HepG2 (cell line): ENCODE measurements around the gene RCCD1. TPM values are rescaled to one million over a fixed set of nuclear protein-coding genes. Genes with fewer than 3 reads are reported as not detected.
A peak's percentile ranks its signal among the peaks of the same experiment; 100 is the strongest.

Experiments used
- ARNTL ChIP-seq: sonication (generic); formaldehyde crosslinking; IDR thresholded peaks from 2 replicates; pipeline ENCODE4 v1.4.0; 2020; ENCODE audit warnings: mild to moderate bottlenecking, missing genetic modification reagents
- HNRNPLL ChIP-seq: fragments of 200-400 bp; formaldehyde crosslinking; IDR thresholded peaks from 2 replicates; pipeline ENCODE4 v1.6.1; 2017; ENCODE audit warnings: mild to moderate bottlenecking, low read depth, low read length; ENCODE audit not compliant: poor library complexity, severe bottlenecking
- KDM4B ChIP-seq: sonication (generic); formaldehyde crosslinking; IDR thresholded peaks from 2 replicates; pipeline ENCODE4 v1.4.0; 2020; ENCODE audit warnings: missing genetic modification reagents
- MBD4 ChIP-seq: IDR thresholded peaks from 2 replicates; pipeline ENCODE4 v1.6.1; 2012; ENCODE audit warnings: low read length, inconsistent platforms, borderline replicate concordance
- TEAD2 ChIP-seq: sonication (generic); formaldehyde crosslinking; IDR thresholded peaks from 2 replicates; pipeline ENCODE4 v1.9.0; 2021; ENCODE audit warnings: missing genetic modification reagents
- YEATS2 ChIP-seq: sonication (generic); formaldehyde crosslinking; IDR thresholded peaks from 2 replicates; pipeline ENCODE4 v1.4.0; 2020; ENCODE audit warnings: missing genetic modification reagents, borderline replicate concordance
- ZNF205 ChIP-seq: IDR thresholded peaks from 2 replicates; pipeline ENCODE4 v1.6.1; 2018; ENCODE audit warnings: missing biosample characterization, missing genetic modification reagents
- ZNF225 ChIP-seq: sonication (generic); formaldehyde crosslinking; IDR thresholded peaks from 2 replicates; pipeline ENCODE4 v1.4.0; 2020; ENCODE audit warnings: mild to moderate bottlenecking, missing genetic modification reagents
- ZNF317 ChIP-seq: sonication (generic); formaldehyde crosslinking; IDR thresholded peaks from 2 replicates; pipeline ENCODE4 v1.5.0; 2020; ENCODE audit warnings: mild to moderate bottlenecking, missing genetic modification reagents
- ZNF382 ChIP-seq: sonication (generic); formaldehyde crosslinking; IDR thresholded peaks from 2 replicates; pipeline ENCODE4 v1.5.0; 2020; ENCODE audit warnings: missing genetic modification reagents, mild to moderate bottlenecking, borderline replicate concordance
- ZNF383 ChIP-seq: sonication (generic); formaldehyde crosslinking; IDR thresholded peaks from 2 replicates; pipeline ENCODE4 v1.4.0; 2020; ENCODE audit warnings: missing genetic modification reagents, mild to moderate bottlenecking, borderline replicate concordance
- ZNF777 ChIP-seq: sonication (generic); formaldehyde crosslinking; IDR thresholded peaks from 2 replicates; pipeline ENCODE4 v1.4.0; 2020; ENCODE audit warnings: missing genetic modification reagents
- polyA plus RNA-seq, 8 experiments: library from polyadenylated mRNA; depleted of rRNA in 3 of 8; stranded (reverse) in 7 of 8; unstranded in 1 of 8; fragments of >200 nt; fragmentation: Illumina TruSeq in 4 of 8; extraction: Trizol in 4 of 8; gene quantifications; 2 replicates each; pipeline versions ENCODE4 v1.2.1 to v1.2.3, GENCODE V29; 2011 to 2016; ENCODE audit warnings: low read depth in 4 of 8, missing spikeins in 1 of 8, mixed read lengths in 1 of 8; ENCODE audit not compliant: insufficient read depth in 1 of 8
- total RNA-seq, 5 experiments: library from RNA; depleted of rRNA; stranded (reverse); fragments of >200 nt; fragmentation: Illumina TruSeq; extraction: Trizol; gene quantifications; 2 replicates each; pipeline ENCODE4 v1.2.3, GENCODE V29; 2016; ENCODE audit warnings: low read depth in 1 of 5
- TF ChIP-seq, protein P1 (sequence below): sonication (generic); formaldehyde crosslinking; IDR thresholded peaks from 2 replicates; pipeline ENCODE4 v1.4.0; 2020; ENCODE audit warnings: missing genetic modification reagents
- TF ChIP-seq, protein P2 (sequence below): sonication (generic); formaldehyde crosslinking; IDR thresholded peaks from 2 replicates; pipeline ENCODE4 v1.4.0; 2020; ENCODE audit warnings: missing genetic modification reagents, mild to moderate bottlenecking, borderline replicate concordance
- TF ChIP-seq, protein P3 (sequence below): sonication (generic); formaldehyde crosslinking; IDR thresholded peaks from 2 replicates; pipeline ENCODE4 v1.8.1; 2023; ENCODE audit warnings: missing genetic modification reagents, inconsistent platforms, borderline replicate concordance
- TF ChIP-seq, protein P4 (sequence below): sonication (generic); formaldehyde crosslinking; conservative IDR thresholded peaks from 2 replicates; pipeline ENCODE4 v1.4.0; 2020; ENCODE audit warnings: missing genetic modification reagents
- TF ChIP-seq, protein P5 (sequence below): sonication (generic); formaldehyde crosslinking; IDR thresholded peaks from 2 replicates; pipeline ENCODE4 v1.4.0; 2020; ENCODE audit warnings: missing genetic modification reagents

Gene RCCD1
- total and polyA plus RNA-seq, 2 of the 13 experiments (the other 11 are each of a cell fraction or from before 2014, with no cell fraction given): 14.1 to 15.1 TPM

DNA sequence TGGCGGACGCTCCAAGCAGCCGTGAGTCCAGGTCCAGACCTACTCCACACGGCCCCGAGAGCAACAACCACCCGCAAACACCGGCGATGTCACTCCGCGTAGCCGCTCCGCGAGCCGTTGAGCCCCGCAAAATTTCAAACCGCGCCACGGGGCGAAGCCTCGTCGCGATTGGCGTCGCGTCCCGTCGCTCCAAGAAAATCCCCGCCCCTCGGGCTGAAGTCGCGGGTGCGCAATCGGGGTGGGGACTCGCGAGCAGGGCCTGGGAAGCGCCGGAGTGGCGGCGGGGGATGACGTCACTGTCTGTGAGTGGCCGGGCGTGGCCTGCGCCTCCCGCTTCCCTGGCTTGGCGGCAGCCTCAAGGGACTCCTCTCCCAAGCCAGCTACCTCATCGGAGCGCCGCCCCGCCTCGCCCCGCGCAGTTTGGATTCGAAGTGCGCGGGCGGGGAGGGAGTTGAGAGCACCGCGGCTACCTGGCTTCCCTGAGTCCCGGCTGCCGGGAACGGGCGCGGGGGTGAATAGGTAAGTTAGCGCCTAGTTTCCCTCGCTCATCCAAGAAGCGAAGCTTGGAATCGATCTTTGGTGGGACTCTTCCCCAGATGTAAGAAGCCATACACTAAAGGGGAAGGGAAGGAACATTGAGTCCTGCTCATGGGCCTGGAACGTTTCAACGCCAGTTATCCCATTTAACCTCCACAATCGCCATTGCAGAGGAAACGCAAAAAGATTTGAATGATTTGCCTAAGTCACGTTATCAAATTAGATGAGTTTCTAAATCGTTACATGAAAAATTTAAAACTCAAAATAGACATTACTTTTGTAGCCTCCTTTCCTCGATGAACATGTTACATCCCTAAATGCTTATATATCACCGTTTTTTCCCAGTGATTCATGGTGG lies 40.0 kb downstream of the RCCD1 start, which contains the start of gene PRC1 (continued):
- TF ChIP-seq, protein P1, sequence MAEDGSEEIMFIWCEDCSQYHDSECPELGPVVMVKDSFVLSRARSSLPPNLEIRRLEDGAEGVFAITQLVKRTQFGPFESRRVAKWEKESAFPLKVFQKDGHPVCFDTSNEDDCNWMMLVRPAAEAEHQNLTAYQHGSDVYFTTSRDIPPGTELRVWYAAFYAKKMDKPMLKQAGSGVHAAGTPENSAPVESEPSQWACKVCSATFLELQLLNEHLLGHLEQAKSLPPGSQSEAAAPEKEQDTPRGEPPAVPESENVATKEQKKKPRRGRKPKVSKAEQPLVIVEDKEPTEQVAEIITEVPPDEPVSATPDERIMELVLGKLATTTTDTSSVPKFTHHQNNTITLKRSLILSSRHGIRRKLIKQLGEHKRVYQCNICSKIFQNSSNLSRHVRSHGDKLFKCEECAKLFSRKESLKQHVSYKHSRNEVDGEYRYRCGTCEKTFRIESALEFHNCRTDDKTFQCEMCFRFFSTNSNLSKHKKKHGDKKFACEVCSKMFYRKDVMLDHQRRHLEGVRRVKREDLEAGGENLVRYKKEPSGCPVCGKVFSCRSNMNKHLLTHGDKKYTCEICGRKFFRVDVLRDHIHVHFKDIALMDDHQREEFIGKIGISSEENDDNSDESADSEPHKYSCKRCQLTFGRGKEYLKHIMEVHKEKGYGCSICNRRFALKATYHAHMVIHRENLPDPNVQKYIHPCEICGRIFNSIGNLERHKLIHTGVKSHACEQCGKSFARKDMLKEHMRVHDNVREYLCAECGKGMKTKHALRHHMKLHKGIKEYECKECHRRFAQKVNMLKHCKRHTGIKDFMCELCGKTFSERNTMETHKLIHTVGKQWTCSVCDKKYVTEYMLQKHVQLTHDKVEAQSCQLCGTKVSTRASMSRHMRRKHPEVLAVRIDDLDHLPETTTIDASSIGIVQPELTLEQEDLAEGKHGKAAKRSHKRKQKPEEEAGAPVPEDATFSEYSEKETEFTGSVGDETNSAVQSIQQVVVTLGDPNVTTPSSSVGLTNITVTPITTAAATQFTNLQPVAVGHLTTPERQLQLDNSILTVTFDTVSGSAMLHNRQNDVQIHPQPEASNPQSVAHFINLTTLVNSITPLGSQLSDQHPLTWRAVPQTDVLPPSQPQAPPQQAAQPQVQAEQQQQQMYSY (CRISPR knock-in tag): peak; percentile 51; the same call in 1 of the 2 replicates
- TF ChIP-seq, protein P2, sequence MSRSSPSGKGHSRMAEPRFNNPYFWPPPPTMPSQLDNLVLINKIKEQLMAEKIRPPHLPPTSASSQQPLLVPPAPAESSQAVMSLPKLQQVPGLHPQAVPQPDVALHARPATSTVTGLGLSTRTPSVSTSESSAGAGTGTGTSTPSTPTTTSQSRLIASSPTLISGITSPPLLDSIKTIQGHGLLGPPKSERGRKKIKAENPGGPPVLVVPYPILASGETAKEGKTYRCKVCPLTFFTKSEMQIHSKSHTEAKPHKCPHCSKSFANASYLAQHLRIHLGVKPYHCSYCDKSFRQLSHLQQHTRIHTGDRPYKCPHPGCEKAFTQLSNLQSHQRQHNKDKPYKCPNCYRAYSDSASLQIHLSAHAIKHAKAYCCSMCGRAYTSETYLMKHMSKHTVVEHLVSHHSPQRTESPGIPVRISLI (CRISPR knock-in tag): peak; percentile 32; the same call in 1 of the 2 replicates
- TF ChIP-seq KDM4B (CRISPR knock-in tag): no peak
- TF ChIP-seq ARNTL: peak; percentile 65
- no peak for TF ChIP-seq TEAD2 (CRISPR knock-in tag)
- TF ChIP-seq, protein P3, sequence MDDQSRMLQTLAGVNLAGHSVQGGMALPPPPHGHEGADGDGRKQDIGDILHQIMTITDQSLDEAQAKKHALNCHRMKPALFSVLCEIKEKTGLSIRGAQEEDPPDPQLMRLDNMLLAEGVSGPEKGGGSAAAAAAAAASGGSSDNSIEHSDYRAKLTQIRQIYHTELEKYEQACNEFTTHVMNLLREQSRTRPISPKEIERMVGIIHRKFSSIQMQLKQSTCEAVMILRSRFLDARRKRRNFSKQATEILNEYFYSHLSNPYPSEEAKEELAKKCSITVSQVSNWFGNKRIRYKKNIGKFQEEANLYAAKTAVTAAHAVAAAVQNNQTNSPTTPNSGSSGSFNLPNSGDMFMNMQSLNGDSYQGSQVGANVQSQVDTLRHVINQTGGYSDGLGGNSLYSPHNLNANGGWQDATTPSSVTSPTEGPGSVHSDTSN (CRISPR knock-in tag): no peak; the same call in none of the 2 replicates
- peak; percentile 78; the same call in 1 of the 2 replicates for TF ChIP-seq ZNF205 (CRISPR knock-in tag)
- peak; percentile 80 for TF ChIP-seq HNRNPLL
- no peak for TF ChIP-seq MBD4
- peak; percentile 92; the same call in 1 of the 2 replicates for TF ChIP-seq YEATS2
- no peak for TF ChIP-seq ZNF383 (CRISPR knock-in tag)
- TF ChIP-seq, protein P4, sequence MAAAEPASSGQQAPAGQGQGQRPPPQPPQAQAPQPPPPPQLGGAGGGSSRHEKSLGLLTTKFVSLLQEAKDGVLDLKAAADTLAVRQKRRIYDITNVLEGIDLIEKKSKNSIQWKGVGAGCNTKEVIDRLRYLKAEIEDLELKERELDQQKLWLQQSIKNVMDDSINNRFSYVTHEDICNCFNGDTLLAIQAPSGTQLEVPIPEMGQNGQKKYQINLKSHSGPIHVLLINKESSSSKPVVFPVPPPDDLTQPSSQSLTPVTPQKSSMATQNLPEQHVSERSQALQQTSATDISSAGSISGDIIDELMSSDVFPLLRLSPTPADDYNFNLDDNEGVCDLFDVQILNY: peak; percentile 98
- TF ChIP-seq ZNF777 (CRISPR knock-in tag): peak; percentile 62
- TF ChIP-seq, protein P5, sequence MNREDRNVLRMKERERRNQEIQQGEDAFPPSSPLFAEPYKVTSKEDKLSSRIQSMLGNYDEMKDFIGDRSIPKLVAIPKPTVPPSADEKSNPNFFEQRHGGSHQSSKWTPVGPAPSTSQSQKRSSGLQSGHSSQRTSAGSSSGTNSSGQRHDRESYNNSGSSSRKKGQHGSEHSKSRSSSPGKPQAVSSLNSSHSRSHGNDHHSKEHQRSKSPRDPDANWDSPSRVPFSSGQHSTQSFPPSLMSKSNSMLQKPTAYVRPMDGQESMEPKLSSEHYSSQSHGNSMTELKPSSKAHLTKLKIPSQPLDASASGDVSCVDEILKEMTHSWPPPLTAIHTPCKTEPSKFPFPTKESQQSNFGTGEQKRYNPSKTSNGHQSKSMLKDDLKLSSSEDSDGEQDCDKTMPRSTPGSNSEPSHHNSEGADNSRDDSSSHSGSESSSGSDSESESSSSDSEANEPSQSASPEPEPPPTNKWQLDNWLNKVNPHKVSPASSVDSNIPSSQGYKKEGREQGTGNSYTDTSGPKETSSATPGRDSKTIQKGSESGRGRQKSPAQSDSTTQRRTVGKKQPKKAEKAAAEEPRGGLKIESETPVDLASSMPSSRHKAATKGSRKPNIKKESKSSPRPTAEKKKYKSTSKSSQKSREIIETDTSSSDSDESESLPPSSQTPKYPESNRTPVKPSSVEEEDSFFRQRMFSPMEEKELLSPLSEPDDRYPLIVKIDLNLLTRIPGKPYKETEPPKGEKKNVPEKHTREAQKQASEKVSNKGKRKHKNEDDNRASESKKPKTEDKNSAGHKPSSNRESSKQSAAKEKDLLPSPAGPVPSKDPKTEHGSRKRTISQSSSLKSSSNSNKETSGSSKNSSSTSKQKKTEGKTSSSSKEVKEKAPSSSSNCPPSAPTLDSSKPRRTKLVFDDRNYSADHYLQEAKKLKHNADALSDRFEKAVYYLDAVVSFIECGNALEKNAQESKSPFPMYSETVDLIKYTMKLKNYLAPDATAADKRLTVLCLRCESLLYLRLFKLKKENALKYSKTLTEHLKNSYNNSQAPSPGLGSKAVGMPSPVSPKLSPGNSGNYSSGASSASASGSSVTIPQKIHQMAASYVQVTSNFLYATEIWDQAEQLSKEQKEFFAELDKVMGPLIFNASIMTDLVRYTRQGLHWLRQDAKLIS (CRISPR knock-in tag): no peak
- TF ChIP-seq ZNF225 (CRISPR knock-in tag): no peak; the same call in 1 of the 2 replicates
- TF ChIP-seq ZNF317: peak; percentile 64; the same call in 1 of the 2 replicates
- no peak for TF ChIP-seq ZNF382 (CRISPR knock-in tag)
